AG10803 (cell line): Measurements from ENCODE around the gene TADA2A.
A peak's percentile ranks its signal among the peaks of the same experiment; 100 is the strongest.
"Not testable (repeated sequence)": the region's sequence is repeated elsewhere in the genome, so short reads cannot be mapped to it uniquely, and the experiment has no call there.

Source experiments
- DNase-seq: peaks from one replicate; pipeline ENCODE4 v3.0.0; 2010; ENCODE audit warnings: low read depth
- H3K4me3 ChIP-seq: 2 replicates; pipeline ENCODE4 v1.5.1; 2011; ENCODE audit warnings: mild to moderate bottlenecking, low read length, control low read depth
- TF ChIP-seq, protein P1 (sequence below): conservative IDR thresholded peaks from 2 replicates; pipeline ENCODE4 v1.5.1; 2011; ENCODE audit warnings: mild to moderate bottlenecking, low read length, control low read depth, inconsistent platforms

The TADA2A gene

DNA sequence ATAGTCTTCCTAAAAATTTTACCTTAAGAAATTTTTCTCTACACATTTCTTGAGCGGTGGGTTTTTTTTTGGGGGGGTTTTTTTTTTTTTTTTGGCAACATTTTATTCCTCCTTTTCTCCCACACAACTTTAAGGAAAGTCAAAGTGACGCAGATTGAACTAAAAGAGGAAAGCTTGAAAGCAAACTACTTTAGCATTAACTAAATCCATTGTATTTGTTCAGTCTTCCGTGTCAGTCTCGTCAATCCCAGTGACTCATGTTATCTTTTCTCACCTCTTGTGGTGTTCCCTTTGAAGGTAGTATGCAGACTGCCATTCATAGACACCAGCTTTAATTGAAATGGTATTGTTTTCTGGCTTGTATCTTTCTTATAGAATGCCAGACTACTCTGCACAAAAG, 39.3 kb downstream of the TADA2A start:
- no peak overlapping the region for H3K4me3 ChIP-seq
- TF ChIP-seq, protein P1, sequence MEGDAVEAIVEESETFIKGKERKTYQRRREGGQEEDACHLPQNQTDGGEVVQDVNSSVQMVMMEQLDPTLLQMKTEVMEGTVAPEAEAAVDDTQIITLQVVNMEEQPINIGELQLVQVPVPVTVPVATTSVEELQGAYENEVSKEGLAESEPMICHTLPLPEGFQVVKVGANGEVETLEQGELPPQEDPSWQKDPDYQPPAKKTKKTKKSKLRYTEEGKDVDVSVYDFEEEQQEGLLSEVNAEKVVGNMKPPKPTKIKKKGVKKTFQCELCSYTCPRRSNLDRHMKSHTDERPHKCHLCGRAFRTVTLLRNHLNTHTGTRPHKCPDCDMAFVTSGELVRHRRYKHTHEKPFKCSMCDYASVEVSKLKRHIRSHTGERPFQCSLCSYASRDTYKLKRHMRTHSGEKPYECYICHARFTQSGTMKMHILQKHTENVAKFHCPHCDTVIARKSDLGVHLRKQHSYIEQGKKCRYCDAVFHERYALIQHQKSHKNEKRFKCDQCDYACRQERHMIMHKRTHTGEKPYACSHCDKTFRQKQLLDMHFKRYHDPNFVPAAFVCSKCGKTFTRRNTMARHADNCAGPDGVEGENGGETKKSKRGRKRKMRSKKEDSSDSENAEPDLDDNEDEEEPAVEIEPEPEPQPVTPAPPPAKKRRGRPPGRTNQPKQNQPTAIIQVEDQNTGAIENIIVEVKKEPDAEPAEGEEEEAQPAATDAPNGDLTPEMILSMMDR: no peak
- DNase-seq: no peak

DNA sequence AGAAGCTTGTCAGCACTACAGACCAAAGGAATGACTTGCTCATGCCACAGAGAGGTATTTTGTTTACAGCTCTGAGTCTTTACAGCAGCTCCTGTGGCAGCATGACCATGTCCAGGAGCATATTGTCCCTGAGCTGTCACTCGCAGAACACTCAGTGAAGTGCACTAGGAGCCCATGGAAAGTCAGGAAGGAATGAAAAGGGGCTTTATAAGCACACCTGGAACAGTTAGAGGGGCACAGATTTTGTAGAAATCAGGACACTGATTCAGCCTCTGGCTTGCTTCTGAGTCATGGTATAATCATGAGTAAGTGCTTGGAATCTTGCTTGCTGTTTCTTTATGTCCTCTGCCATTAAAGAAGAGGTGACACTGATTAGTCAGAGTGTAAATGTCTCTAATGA, 41.0 kb downstream of the TADA2A start:
- peak; percentile 34 for DNase-seq
- TF ChIP-seq, protein P1: no peak
- H3K4me3 ChIP-seq: no peak overlapping the region

DNA sequence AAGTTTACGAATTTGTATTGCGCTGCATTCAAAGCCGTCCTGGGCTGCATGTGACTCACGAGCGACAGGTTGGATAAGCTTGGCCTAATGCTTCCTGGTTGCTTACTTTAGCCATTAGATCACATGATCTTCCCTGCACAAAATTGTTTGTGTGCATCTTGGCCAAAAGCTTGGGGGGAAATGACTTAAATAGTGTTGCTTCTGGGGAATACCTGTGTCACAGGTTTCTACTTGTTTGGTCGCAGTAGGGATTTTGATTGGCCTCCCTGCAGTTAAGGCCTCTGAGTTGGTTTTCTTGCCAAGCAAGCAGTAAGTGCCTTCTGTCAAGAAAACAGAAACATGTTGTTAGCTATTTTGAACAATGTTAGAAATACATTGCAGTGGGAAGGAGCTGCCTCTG, 43.4 kb downstream of the TADA2A start:
- no peak for DNase-seq
- TF ChIP-seq, protein P1: no peak
- no peak overlapping the region for H3K4me3 ChIP-seq

DNA sequence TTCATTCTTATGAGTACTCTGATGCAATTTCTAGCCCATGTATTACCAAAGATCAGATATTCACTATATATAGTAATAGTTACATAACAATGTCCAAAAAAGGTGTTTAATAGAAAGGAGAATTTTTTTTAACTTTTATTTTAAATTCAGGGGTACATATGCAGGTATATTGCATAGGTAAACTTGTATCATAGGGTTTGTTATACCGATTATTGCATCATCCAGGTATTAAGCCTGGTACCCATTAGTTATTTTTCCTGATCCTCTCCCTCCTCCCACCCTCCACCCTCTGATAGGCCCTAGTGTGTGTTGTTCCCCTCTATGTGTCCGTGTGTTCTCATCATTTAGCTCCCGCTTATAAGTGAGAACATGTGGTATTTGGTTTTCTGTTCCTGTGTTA, 51.1 kb downstream of the TADA2A start:
- DNase-seq, H3K4me3 ChIP-seq: not testable (repeated sequence)

DNA sequence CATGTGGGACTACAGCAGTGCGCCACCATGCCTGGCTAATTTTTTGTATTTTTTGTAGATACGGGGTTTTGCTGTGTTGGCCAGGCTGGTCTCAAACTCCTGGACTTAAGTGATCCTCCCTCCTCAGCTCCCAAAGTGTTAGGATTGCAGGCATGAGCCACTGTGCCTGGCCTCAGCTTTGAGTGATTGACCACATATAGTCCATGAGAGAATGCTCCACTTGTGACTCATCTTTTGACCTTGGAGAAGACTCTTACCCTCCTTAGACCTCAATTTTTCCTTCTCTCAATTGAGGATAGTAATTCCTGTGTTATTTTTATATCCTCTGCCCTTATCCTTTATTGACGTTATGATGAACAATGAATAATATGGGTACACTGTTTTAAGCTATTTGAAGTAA, 52.1 kb downstream of the TADA2A start:
- H3K4me3 ChIP-seq: no peak overlapping the region
- DNase-seq: peak; percentile 85
- TF ChIP-seq, protein P1: no peak

DNA sequence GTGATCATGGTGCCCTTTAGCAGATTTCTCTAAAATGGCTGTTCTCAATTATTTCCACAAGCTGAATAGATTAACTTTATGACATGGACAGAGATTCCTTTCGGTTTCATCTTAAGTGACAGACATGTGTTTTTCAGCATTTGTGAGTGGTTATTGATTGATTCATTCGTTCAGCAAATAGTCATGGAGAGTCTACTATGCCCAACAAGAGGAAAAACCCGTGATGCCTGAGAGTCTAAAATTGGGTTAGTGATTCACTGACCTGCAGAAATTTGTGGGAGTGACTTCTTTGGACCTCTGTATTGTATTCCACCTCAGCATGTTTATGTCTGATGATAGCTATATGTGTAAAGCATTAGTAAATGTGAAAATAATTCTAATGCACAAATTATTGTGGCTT, 55.0 kb downstream of the TADA2A start:
- TF ChIP-seq, protein P1: no peak
- peak; percentile 15 for DNase-seq
- no peak overlapping the region for H3K4me3 ChIP-seq

DNA sequence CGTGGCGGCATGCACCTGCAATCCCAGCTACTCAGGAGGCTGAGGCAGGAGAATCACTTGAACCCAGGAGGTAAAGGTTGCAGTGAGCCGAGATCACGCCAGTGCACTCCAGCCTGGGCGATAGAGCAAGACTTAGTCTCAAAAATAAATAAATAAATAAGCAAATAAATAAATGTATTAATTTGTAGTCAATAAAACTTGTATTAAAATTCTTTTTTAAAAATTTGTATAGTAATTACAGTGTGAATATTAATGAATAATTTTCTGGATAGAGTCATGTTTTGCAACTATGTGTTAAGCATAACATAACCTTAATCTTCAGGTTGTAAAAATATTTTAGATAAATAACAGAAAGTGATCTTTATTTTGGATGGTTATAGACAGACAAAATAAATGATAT, 55.8 kb downstream of the TADA2A start:
- no peak overlapping the region for H3K4me3 ChIP-seq
- TF ChIP-seq, protein P1: no peak

DNA sequence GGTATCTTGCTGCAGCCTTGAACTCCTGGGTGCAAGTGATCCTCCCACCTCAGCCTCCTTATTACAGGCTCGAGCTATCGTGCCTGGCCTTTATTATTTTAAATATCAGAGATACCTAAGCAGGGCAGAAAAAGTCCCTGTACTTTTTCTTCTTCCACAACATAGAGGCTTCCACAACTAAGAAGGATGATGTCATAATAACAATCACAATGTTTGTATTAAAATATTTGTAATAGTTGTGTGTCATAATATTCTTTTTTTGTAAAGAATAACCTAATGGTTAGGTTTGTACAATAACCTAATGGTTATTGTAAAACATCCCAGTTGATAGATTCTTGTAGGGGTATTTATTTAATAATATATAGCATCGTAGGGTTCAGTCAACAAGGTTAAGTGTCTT, 56.4 kb downstream of the TADA2A start:
- DNase-seq: no peak
- H3K4me3 ChIP-seq: no peak overlapping the region
- TF ChIP-seq, protein P1: no peak

More for the DNA sequence above, 55.8 kb downstream of the TADA2A start:
- DNase-seq: no peak
